Measurements from ENCODE around the gene CNTNAP2. TPM values are rescaled to one million over a fixed set of nuclear protein-coding genes. Genes with fewer than 3 reads are reported as not detected.

CNTNAP2 gene
- total RNA-seq, 3 donors from 2014 or later (not counting 1 experiment from before 2014, with no cell fraction given) = 0.18 to 1.1 TPM; not detected in 1

DNA sequence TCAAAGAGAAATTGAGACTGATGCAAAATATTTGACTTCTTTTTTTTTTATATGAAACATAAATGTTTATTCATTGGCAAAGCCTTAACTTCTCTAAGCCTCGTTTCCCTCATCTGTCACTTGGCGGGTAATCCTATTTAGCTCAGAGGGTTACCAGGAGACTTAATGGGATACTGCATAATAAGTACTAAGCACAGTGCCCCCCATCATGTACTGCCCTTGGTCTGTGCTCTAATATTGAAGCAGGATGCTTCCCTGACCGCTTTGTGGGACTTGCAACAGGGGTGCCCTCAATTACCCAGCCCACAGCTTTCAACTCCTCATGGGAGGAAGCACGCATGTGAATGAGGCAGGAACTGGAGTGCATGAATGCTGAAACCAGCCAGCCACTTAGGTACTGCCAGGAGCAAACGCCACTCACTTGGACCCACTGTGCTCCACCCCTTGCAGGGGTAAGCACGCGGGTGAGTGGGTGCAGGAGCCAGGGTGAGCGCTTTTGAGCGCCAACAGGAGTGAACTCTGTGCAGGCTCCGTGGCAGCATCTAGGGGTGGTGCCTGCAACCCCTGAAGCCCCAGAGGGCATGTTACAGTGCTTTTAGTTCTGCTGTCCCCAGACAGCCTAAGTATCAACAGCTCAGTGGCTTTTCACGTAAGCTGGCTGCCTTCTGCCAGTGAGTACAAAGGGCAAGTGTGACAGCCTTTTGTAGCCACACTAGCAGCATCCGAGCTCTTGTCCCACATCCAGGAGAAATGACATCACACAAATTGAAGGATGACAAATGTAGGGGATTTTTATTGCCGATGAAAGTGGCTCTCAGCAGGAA lies 2264.2 kb downstream of the CNTNAP2 start:
- Histone ChIP-seq H3K27ac (ENCODE audit: low read length) (no peak overlapping the region), H3K4me1 (ENCODE audit: control insufficient read depth, insufficient read depth, low read length) (no peaks in the 10 kb centered on the region), H3K4me3 (ENCODE audit: low read length) (no peak overlapping the region), H3K36me3 (ENCODE audit: control insufficient read depth, insufficient read depth, low read length) (no peaks in the 10 kb centered on the region), H3K27me3 (ENCODE audit: control insufficient read depth, insufficient read depth, low read length) (no peaks in the 10 kb centered on the region), H3K9me3 (ENCODE audit: control insufficient read depth, insufficient read depth, low read length) (no peaks in the 10 kb centered on the region)
- TF ChIP-seq, protein P1, sequence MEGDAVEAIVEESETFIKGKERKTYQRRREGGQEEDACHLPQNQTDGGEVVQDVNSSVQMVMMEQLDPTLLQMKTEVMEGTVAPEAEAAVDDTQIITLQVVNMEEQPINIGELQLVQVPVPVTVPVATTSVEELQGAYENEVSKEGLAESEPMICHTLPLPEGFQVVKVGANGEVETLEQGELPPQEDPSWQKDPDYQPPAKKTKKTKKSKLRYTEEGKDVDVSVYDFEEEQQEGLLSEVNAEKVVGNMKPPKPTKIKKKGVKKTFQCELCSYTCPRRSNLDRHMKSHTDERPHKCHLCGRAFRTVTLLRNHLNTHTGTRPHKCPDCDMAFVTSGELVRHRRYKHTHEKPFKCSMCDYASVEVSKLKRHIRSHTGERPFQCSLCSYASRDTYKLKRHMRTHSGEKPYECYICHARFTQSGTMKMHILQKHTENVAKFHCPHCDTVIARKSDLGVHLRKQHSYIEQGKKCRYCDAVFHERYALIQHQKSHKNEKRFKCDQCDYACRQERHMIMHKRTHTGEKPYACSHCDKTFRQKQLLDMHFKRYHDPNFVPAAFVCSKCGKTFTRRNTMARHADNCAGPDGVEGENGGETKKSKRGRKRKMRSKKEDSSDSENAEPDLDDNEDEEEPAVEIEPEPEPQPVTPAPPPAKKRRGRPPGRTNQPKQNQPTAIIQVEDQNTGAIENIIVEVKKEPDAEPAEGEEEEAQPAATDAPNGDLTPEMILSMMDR (IDR thresholded peaks at IDR 0.05) = no peak
- Mint-ChIP-seq H3K36me3 (no peaks in the 10 kb centered on the region), H3K4me1 (no peaks in the 10 kb centered on the region), H3K9me3 (no peaks in the 10 kb centered on the region), H3K27me3 (ENCODE audit: low read depth in 2 of 2) (no peaks in the 10 kb centered on the region), H3K27ac (no peak overlapping the region), H3K4me3 (no peak overlapping the region)
- ATAC-seq (no peak), DNase-seq (no peak)
- intact Hi-C loops (cut with micrococcal nuclease) = no loop called here
- 79% methylated on average over 13 of the region's 13 CpGs for WGBS (ENCODE audit: insufficient coverage)

DNA sequence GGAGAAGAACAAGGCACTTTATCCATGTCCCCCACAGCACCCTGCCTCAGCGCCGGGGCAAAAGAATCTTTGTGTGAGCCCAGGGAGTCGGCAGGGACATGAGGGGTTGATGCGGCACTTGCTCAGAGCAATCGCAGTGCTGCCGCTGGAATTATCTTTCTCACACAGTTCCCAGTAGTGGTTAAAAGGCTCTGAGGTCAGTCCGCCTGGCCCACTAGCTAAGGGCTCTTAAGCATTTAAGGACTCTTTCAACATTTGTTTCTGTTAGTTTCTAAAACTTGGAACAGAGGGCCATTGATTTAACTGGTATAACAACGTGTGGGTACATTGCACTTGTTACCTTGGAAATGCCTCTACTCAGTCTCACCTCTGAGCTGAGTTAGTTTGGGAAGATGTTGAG lies 2266.0 kb downstream of the CNTNAP2 start:
- H3K4me3 ChIP-seq (ENCODE audit: low read length) = no peak overlapping the region
- Mint-ChIP-seq H3K9me3 (no peaks in the 10 kb centered on the region), H3K27me3 (ENCODE audit: low read depth in 2 of 2) (no peaks in the 10 kb centered on the region), H3K4me3 (no peak overlapping the region), H3K27ac (no peak overlapping the region), H3K4me1 (no peaks in the 10 kb centered on the region), H3K36me3 (no peaks in the 10 kb centered on the region)
- TF ChIP-seq, protein P1 (IDR thresholded peaks at IDR 0.05) = no peak
- no peak overlapping the region for H3K27ac ChIP-seq (ENCODE audit: low read length)
- H3K4me1 ChIP-seq (ENCODE audit: control insufficient read depth, insufficient read depth, low read length) = no peaks in the 10 kb centered on the region
- ATAC-seq = no peak
- H3K36me3 ChIP-seq (ENCODE audit: control insufficient read depth, insufficient read depth, low read length) = no peaks in the 10 kb centered on the region
- H3K9me3 ChIP-seq (ENCODE audit: control insufficient read depth, insufficient read depth, low read length) = no peaks in the 10 kb centered on the region
- no peaks in the 10 kb centered on the region for H3K27me3 ChIP-seq (ENCODE audit: control insufficient read depth, insufficient read depth, low read length)
- intact Hi-C loops (cut with micrococcal nuclease) = no loop called here
- no peak for DNase-seq
- WGBS (ENCODE audit: insufficient coverage) = 82% methylated on average over 8 of the region's 8 CpGs

DNA sequence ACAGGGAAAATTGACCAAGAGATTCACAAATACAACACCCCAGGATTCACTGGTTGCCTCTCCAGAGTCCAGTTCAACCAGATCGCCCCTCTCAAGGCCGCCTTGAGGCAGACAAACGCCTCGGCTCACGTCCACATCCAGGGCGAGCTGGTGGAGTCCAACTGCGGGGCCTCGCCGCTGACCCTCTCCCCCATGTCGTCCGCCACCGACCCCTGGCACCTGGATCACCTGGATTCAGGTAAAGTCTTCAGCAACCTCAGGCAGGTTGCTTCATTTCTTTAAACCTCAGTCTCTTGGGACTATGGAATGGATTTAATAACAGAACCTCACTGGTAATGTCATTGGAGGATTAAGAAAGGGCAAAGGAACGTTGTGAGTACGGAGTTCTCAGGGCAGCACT lies 2267.1 kb downstream of the CNTNAP2 start:
- H3K27me3 Mint-ChIP-seq (ENCODE audit: low read depth in 2 of 2) = no peaks in the 10 kb centered on the region
- no peaks in the 10 kb centered on the region for H3K4me1 ChIP-seq (ENCODE audit: control insufficient read depth, insufficient read depth, low read length)
- no peaks in the 10 kb centered on the region for H3K4me1 Mint-ChIP-seq
- H3K27ac Mint-ChIP-seq = no peak overlapping the region
- TF ChIP-seq, protein P1 (IDR thresholded peaks at IDR 0.05) = no peak
- intact Hi-C loops (cut with micrococcal nuclease) = no loop called here
- H3K36me3 Mint-ChIP-seq = no peaks in the 10 kb centered on the region
- no peak overlapping the region for H3K4me3 ChIP-seq (ENCODE audit: low read length)
- no peaks in the 10 kb centered on the region for H3K9me3 ChIP-seq (ENCODE audit: control insufficient read depth, insufficient read depth, low read length)
- no peaks in the 10 kb centered on the region for H3K27me3 ChIP-seq (ENCODE audit: control insufficient read depth, insufficient read depth, low read length)
- ATAC-seq (no peak), DNase-seq (no peak)
- no peaks in the 10 kb centered on the region for H3K9me3 Mint-ChIP-seq
- H3K27ac ChIP-seq (ENCODE audit: low read length) = no peak overlapping the region
- H3K4me3 Mint-ChIP-seq = no peak overlapping the region
- no peaks in the 10 kb centered on the region for H3K36me3 ChIP-seq (ENCODE audit: control insufficient read depth, insufficient read depth, low read length)
- WGBS (ENCODE audit: insufficient coverage) = 95% methylated on average over 14 of the region's 14 CpGs

All from natural killer cell (primary cell).